OCI-LY3 (cell line): ENCODE measurements around the gene STRIT1.

Source experiments
- H2AFZ ChIP-seq: fragments of 200-600, 300-600 bp; shearing (Covaris generic); 2 replicates; pipeline ENCODE4 v1.6.0; 2014; ENCODE audit warnings: antibody characterized with exemption, low read depth, low read length
- H3K27ac ChIP-seq: fragments of 200-600, 300-600 bp; sonication (generic); 2 replicates; pipeline ENCODE4 v1.5.1; 2014; ENCODE audit warnings: mild to moderate bottlenecking, low read length, moderate library complexity, mixed read lengths
- H3K27me3 ChIP-seq: fragments of 200-600, 300-600 bp; sonication (generic); 2 replicates; pipeline ENCODE4 v1.6.1; 2014; ENCODE audit warnings: low read depth, low read length, mixed read lengths
- H3K36me3 ChIP-seq: fragments of 200-600, 300-600 bp; sonication (generic); replicated peaks from 2 replicates; pipeline ENCODE3; 2014; ENCODE audit warnings: low read depth, low read length, mixed read lengths
- H3K4me1 ChIP-seq: fragments of 300-600, 200-600 bp; sonication (generic); 2 replicates; pipeline ENCODE4 v1.6.1; 2014; ENCODE audit warnings: low read length, mixed read lengths
- H3K4me2 ChIP-seq: fragments of 200-600, 300-600 bp; sonication (generic); 2 replicates; pipeline ENCODE4 v1.6.1; 2014; ENCODE audit warnings: low read length, mixed read lengths
- H3K4me3 ChIP-seq: fragments of 300-600, 200-600 bp; sonication (generic); 2 replicates; pipeline ENCODE4 v1.5.1; 2014; ENCODE audit warnings: antibody characterized with exemption, mild to moderate bottlenecking, low read length, moderate library complexity
- H3K79me2 ChIP-seq: fragments of 300-600, 200-600 bp; shearing (Covaris generic); 2 replicates; pipeline ENCODE4 v1.6.1; 2014; ENCODE audit warnings: mild to moderate bottlenecking, low read length, mixed read lengths
- H3K9ac ChIP-seq: fragments of 300-600, 200-600 bp; shearing (Covaris generic); 2 replicates; pipeline ENCODE4 v1.6.0; 2014; ENCODE audit warnings: mild to moderate bottlenecking, low read length, moderate library complexity
- H3K9me3 ChIP-seq: fragments of 200-600, 300-600 bp; shearing (Covaris generic); 2 replicates; pipeline ENCODE4 v1.6.1; 2014; ENCODE audit warnings: low read length, mixed read lengths; ENCODE audit not compliant: insufficient read depth
- H4K20me1 ChIP-seq: fragments of 200-600, 300-600 bp; sonication (generic); 2 replicates; pipeline ENCODE4 v1.6.1; 2016; ENCODE audit warnings: low read length, mixed read lengths; ENCODE audit not compliant: insufficient read depth
- EZH2phosphoT487 ChIP-seq: fragments of 200-600 bp; shearing (Covaris generic); IDR thresholded peaks from 2 replicates; pipeline ENCODE4 v1.6.1; 2018; ENCODE audit warnings: antibody characterized with exemption, mixed run types, low read depth
- TF ChIP-seq, protein P1 (sequence below): fragments of 200-600, 300-600 bp; sonication (generic); IDR thresholded peaks from 2 replicates; pipeline ENCODE4 v1.5.1; 2014; ENCODE audit warnings: antibody characterized with exemption, low read length, low read depth

Gene STRIT1

GRCh38 chr3:155316426-155316825, 22.9 kb upstream of the STRIT1 start:
- H3K4me2 ChIP-seq: no peak overlapping the region
- H2AFZ ChIP-seq: no peak overlapping the region
- H3K79me2 ChIP-seq: no peaks in the 10 kb centered on the region
- no peaks in the 10 kb centered on the region for H3K36me3 ChIP-seq
- no peaks in the 10 kb centered on the region for H3K27me3 ChIP-seq
- peaks cover 11% of the 10 kb centered on the region for H3K4me1 ChIP-seq
- no peak overlapping the region for H3K27ac ChIP-seq
- no peak for TF ChIP-seq EZH2phosphoT487
- TF ChIP-seq, protein P1, sequence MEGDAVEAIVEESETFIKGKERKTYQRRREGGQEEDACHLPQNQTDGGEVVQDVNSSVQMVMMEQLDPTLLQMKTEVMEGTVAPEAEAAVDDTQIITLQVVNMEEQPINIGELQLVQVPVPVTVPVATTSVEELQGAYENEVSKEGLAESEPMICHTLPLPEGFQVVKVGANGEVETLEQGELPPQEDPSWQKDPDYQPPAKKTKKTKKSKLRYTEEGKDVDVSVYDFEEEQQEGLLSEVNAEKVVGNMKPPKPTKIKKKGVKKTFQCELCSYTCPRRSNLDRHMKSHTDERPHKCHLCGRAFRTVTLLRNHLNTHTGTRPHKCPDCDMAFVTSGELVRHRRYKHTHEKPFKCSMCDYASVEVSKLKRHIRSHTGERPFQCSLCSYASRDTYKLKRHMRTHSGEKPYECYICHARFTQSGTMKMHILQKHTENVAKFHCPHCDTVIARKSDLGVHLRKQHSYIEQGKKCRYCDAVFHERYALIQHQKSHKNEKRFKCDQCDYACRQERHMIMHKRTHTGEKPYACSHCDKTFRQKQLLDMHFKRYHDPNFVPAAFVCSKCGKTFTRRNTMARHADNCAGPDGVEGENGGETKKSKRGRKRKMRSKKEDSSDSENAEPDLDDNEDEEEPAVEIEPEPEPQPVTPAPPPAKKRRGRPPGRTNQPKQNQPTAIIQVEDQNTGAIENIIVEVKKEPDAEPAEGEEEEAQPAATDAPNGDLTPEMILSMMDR: no peak
- H3K4me3 ChIP-seq: no peak overlapping the region
- no peak overlapping the region for H3K9ac ChIP-seq
- no peaks in the 10 kb centered on the region for H3K9me3 ChIP-seq
- no peaks in the 10 kb centered on the region for H4K20me1 ChIP-seq

GRCh38 chr3:155313916-155314315, 20.4 kb upstream of the STRIT1 start:
- no peak overlapping the region for H3K9ac ChIP-seq
- H3K27me3 ChIP-seq: no peaks in the 10 kb centered on the region
- TF ChIP-seq EZH2phosphoT487: no peak
- TF ChIP-seq, protein P1: no peak

GRCh38 chr3:155313300-155313699, 19.8 kb upstream of the STRIT1 start:
- H3K4me3 ChIP-seq: no peak overlapping the region
- no peak overlapping the region for H2AFZ ChIP-seq
- no peaks in the 10 kb centered on the region for H4K20me1 ChIP-seq
- no peak overlapping the region for H3K4me2 ChIP-seq
- H3K9me3 ChIP-seq: no peaks in the 10 kb centered on the region
- H3K27ac ChIP-seq: no peak overlapping the region
- H3K4me1 ChIP-seq: no peaks in the 10 kb centered on the region
- no peak overlapping the region for H3K9ac ChIP-seq
- no peak for TF ChIP-seq EZH2phosphoT487
- TF ChIP-seq, protein P1: no peak
- no peaks in the 10 kb centered on the region for H3K36me3 ChIP-seq
- H3K79me2 ChIP-seq: no peaks in the 10 kb centered on the region
- H3K27me3 ChIP-seq: no peaks in the 10 kb centered on the region

More at GRCh38 chr3:155313916-155314315, 20.4 kb upstream of the STRIT1 start:
- Histone ChIP-seq H4K20me1 (no peaks in the 10 kb centered on the region), H3K4me3 (no peak overlapping the region), H2AFZ (no peak overlapping the region), H3K79me2 (no peaks in the 10 kb centered on the region), H3K4me1 (no peaks in the 10 kb centered on the region), H3K4me2 (no peak overlapping the region), H3K9me3 (no peaks in the 10 kb centered on the region), H3K36me3 (no peaks in the 10 kb centered on the region), H3K27ac (no peak overlapping the region)

GRCh38 chr3:155312781-155313180, 19.3 kb upstream of the STRIT1 start:
- Histone ChIP-seq H2AFZ (no peak overlapping the region), H4K20me1 (no peaks in the 10 kb centered on the region), H3K4me3 (no peak overlapping the region), H3K9ac (no peak overlapping the region), H3K27me3 (no peaks in the 10 kb centered on the region), H3K9me3 (no peaks in the 10 kb centered on the region), H3K36me3 (no peaks in the 10 kb centered on the region), H3K4me2 (no peak overlapping the region), H3K27ac (no peak overlapping the region), H3K4me1 (no peaks in the 10 kb centered on the region), H3K79me2 (no peaks in the 10 kb centered on the region)
- TF ChIP-seq EZH2phosphoT487: no peak
- TF ChIP-seq, protein P1: no peak
